HUDEP-2 (cell line): ENCODE results near the gene RAPGEF2.

Source experiments
- DNase-seq, 76 experiments: peaks; one replicate each; lab custom pipeline; 2025; ENCODE audit not compliant: unreplicated experiment in 76 of 76; lab: John Stamatoyannopoulos, UW

RAPGEF2 gene

GRCh38 chr4:159188646-159189045 is 85.8 kb downstream of the RAPGEF2 start:
- peak in 10 of 76 experiments; percentile 1 to 41 (median 20) for DNase-seq

GRCh38 chr4:159190651-159191050 is 87.8 kb downstream of the RAPGEF2 start:
- peak in 32 of 76 experiments; percentile 2 to 68 (median 22) for DNase-seq

GRCh38 chr4:159191989-159192388 is 89.1 kb downstream of the RAPGEF2 start:
- peak in 12 of 76 experiments; percentile 10 to 47 (median 22) for DNase-seq

GRCh38 chr4:159193046-159193620 is 90.3 kb downstream of the RAPGEF2 start:
- peak in 6 of 76 experiments; percentile 11 to 37 (median 22) for DNase-seq

- peak in 75 of 76 experiments; percentile 8 to 95 (median 73) for DNase-seq
Measured at GRCh38 chr4:159195361-159195769, 92.5 kb downstream of the RAPGEF2 start.

- DNase-seq: no peak
Measured at GRCh38 chr4:159197260-159197884, 94.5 kb downstream of the RAPGEF2 start.

- no peak for DNase-seq
Measured at GRCh38 chr4:159197885-159198269, 95.0 kb downstream of the RAPGEF2 start.

- DNase-seq: no peak
Measured at GRCh38 chr4:159199826-159200225, 96.9 kb downstream of the RAPGEF2 start.

- DNase-seq: no peak
Measured at GRCh38 chr4:159201168-159201567, 98.3 kb downstream of the RAPGEF2 start.

GRCh38 chr4:159204566-159204965 is 101.7 kb downstream of the RAPGEF2 start:
- no peak for DNase-seq

GRCh38 chr4:159205466-159205865 is 102.6 kb downstream of the RAPGEF2 start:
- DNase-seq: no peak

- DNase-seq: no peak
Measured at GRCh38 chr4:159206427-159206871, 103.6 kb downstream of the RAPGEF2 start.

GRCh38 chr4:159209249-159209648 is 106.4 kb downstream of the RAPGEF2 start:
- DNase-seq: no peak

GRCh38 chr4:159210975-159211374 is 108.1 kb downstream of the RAPGEF2 start:
- no peak for DNase-seq

- no peak for DNase-seq
Measured at GRCh38 chr4:159212675-159213293, 109.9 kb downstream of the RAPGEF2 start.

GRCh38 chr4:159216834-159217233 is 114.0 kb downstream of the RAPGEF2 start:
- DNase-seq: no peak

- no peak for DNase-seq
Measured at GRCh38 chr4:159219862-159220261, 117.0 kb downstream of the RAPGEF2 start.

- no peak for DNase-seq
Measured at GRCh38 chr4:159220353-159220752, 117.5 kb downstream of the RAPGEF2 start.

- no peak for DNase-seq
Measured at GRCh38 chr4:159221280-159221679, 118.4 kb downstream of the RAPGEF2 start.

- DNase-seq: no peak
Measured at GRCh38 chr4:159222043-159222552, 119.2 kb downstream of the RAPGEF2 start.

- no peak for DNase-seq
Measured at GRCh38 chr4:159224408-159224807, 121.5 kb downstream of the RAPGEF2 start.

- DNase-seq: peak in 52 of 76 experiments; percentile 1 to 71 (median 31)
Measured at GRCh38 chr4:159227378-159227777, 124.5 kb downstream of the RAPGEF2 start.
